Calu3 (cell line): ENCODE measurements around the gene RNLS. TPM values are rescaled to one million over a fixed set of nuclear protein-coding genes. Genes with fewer than 3 reads are reported as not detected.

Source experiments
- BruUV-seq: library from RNA; stranded (reverse); fragments of 400-500 nt; replicated peaks from 2 replicates; lab custom pipeline; 2021; lab: Mats Ljungman, UMichigan
- CTCF ChIA-PET: fragments of 300-600 bp; sonication (Branson Sonifier 250); formaldehyde crosslinking; loops from one replicate; lab custom pipeline; 2022; ENCODE audit warnings: antibody characterized with exemption; lab: Charles Lee
- DNase-seq: peaks from one replicate; pipeline ENCODE4 v3.0.0; 2022
- H3K27ac Mint-ChIP-seq: one replicate; pipeline ENCODE4 v1.8.0; 2022; ENCODE audit warnings: mixed read lengths; ENCODE audit not compliant: unreplicated experiment
- H3K27me3 Mint-ChIP-seq: one replicate; pipeline ENCODE4 v1.8.0; 2022; ENCODE audit warnings: mixed read lengths; ENCODE audit not compliant: unreplicated experiment
- H3K36me3 Mint-ChIP-seq: one replicate; pipeline ENCODE4 v1.8.0; 2022; ENCODE audit warnings: mild to moderate bottlenecking, moderate library complexity, mixed read lengths; ENCODE audit not compliant: insufficient read depth, unreplicated experiment
- H3K4me1 Mint-ChIP-seq: one replicate; pipeline ENCODE4 v1.8.0; 2022; ENCODE audit warnings: mild to moderate bottlenecking, low read depth, mixed read lengths; ENCODE audit not compliant: unreplicated experiment
- H3K4me3 Mint-ChIP-seq: one replicate; pipeline ENCODE4 v1.8.0; 2022; ENCODE audit warnings: mild to moderate bottlenecking, low read depth, moderate library complexity, mixed read lengths; ENCODE audit not compliant: unreplicated experiment
- H3K9me3 Mint-ChIP-seq: one replicate; pipeline ENCODE4 v1.8.0; 2022; ENCODE audit warnings: low read depth, mixed read lengths; ENCODE audit not compliant: unreplicated experiment
- intact Hi-C: fragments of 100-400 bp; cut with micrococcal nuclease; formaldehyde crosslinking; loops from one replicate; pipeline ENCODE4 v1.10.0; 2022; ENCODE audit not compliant: unreplicated experiment
- total RNA-seq: library from RNA; stranded (reverse); gene quantifications from 2 replicates; pipeline ENCODE4 v1.2.3, GENCODE V29; 2022
- TF ChIP-seq, protein P1 (sequence below): fragments of 200-600 bp; IDR thresholded peaks from one replicate; pipeline ENCODE4 v1.8.0; 2022; ENCODE audit warnings: antibody characterized with exemption; ENCODE audit not compliant: unreplicated experiment

RNLS gene
- total RNA-seq, 1 experiment from 2014 or later: 6.3 TPM

DNA sequence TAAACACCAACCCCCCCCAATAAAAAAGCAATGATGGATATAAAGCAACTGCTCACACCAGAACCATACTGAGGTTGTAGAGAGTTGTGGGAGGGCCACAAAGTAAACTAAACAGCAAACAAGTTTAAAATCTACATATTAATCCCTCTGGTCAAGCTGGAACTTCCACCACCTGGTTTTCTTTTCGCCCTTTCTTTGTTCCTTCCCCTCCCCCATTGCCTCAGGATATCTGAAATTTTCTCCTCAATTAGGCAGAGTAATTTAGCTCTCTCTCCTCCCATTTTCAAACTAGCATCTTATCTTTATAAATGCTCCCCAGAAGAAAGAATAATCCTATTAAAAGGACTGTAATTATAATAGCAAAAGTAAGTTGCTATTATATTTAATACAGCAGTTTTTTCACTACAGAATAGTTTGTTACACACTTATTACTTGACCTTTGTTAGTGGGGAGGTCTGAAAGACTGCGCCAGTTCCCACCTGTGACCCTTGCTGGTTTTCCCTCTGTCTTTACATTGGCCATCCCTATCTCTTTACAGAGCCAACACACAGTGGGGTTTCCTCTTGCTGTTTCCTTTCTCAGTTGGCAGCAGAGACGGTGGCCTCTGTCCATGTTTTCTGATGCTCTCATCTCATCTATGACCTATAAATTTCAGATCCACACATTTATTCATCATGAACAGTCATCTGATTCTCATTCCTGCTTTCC is 235.4 kb downstream of the RNLS start:
- BruUV-seq: no TSS peak
- Mint-ChIP-seq H3K9me3 (no peaks in the 10 kb centered on the region), H3K4me1 (no peaks in the 10 kb centered on the region), H3K36me3 (no peaks in the 10 kb centered on the region), H3K27ac (no peak overlapping the region), H3K27me3 (no peaks in the 10 kb centered on the region), H3K4me3 (no peak overlapping the region)
- intact Hi-C loops: no loop called here
- DNase-seq: no peak
- TF ChIP-seq, protein P1, sequence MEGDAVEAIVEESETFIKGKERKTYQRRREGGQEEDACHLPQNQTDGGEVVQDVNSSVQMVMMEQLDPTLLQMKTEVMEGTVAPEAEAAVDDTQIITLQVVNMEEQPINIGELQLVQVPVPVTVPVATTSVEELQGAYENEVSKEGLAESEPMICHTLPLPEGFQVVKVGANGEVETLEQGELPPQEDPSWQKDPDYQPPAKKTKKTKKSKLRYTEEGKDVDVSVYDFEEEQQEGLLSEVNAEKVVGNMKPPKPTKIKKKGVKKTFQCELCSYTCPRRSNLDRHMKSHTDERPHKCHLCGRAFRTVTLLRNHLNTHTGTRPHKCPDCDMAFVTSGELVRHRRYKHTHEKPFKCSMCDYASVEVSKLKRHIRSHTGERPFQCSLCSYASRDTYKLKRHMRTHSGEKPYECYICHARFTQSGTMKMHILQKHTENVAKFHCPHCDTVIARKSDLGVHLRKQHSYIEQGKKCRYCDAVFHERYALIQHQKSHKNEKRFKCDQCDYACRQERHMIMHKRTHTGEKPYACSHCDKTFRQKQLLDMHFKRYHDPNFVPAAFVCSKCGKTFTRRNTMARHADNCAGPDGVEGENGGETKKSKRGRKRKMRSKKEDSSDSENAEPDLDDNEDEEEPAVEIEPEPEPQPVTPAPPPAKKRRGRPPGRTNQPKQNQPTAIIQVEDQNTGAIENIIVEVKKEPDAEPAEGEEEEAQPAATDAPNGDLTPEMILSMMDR: no peak
- CTCF ChIA-PET: no interaction called here

DNA sequence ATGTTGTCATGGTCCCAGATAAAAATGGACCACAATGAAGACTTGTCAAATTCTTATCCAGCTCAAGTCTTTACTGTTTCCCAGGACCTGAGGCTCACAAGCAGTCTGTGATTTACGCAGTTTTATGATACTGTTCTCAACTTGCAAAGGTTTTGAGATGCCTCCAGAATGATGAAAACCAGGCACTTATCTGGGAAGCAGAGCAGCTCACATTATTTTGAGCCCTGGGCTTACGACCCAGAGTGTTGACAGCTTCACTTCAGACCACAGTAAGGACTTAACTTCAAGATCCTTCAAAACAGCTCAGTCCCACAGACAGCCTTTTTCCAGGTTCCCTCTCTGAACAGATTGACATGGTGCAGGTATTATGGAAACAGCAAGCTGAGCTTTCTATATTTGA is 236.1 kb downstream of the RNLS start:
- no TSS peak for BruUV-seq
- no peaks in the 10 kb centered on the region for H3K9me3 Mint-ChIP-seq
- H3K27ac Mint-ChIP-seq: no peak overlapping the region
- DNase-seq: no peak
- H3K4me3 Mint-ChIP-seq: no peak overlapping the region
- intact Hi-C loops: no loop called here
- no peaks in the 10 kb centered on the region for H3K36me3 Mint-ChIP-seq
- TF ChIP-seq, protein P1: no peak
- CTCF ChIA-PET: no interaction called here
- H3K27me3 Mint-ChIP-seq: no peaks in the 10 kb centered on the region
- H3K4me1 Mint-ChIP-seq: no peaks in the 10 kb centered on the region

DNA sequence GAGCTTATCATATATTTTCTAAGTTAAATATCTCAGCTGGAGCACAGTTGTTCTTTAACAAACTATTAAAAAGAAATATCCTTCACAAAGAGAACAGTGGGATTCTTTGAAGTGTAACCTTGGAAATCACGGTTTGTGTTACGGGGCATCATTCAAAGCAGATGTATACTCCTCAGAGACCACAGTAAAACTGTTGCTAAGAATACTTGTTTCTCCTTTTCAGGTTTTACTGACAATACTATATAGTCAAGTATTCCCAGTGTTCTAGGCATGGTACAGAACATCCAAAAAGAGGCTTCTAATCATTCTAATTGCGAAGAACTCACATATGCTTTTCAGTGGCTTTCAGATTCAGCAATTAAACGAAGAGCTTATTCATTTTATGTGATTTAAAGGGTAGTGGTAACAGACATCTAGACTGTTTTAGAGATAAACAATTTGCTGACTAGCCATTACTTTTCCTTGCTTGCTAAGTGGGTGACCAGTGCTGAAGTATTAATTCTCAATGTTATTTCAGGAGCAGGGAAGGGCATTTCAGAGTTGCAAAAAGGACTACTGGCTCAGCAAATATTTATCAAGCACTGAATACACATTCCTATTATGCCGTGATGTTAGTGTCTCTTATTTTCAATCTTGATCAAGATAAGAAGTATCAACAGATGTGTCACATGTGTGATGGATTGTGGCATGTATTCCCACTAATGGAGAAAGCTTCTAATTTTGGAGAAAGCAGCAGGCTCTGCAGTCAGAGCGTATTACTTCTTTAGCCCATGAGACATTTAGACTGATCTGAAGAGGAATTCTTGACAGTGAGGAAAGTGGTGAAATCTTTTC is 236.8 kb downstream of the RNLS start:
- no peak for DNase-seq
- H3K4me3 Mint-ChIP-seq: no peak overlapping the region
- no peak overlapping the region for H3K27ac Mint-ChIP-seq
- TF ChIP-seq, protein P1: no peak
- BruUV-seq: no TSS peak
- H3K9me3 Mint-ChIP-seq: no peaks in the 10 kb centered on the region
- no peaks in the 10 kb centered on the region for H3K36me3 Mint-ChIP-seq
- CTCF ChIA-PET: no interaction called here
- no peaks in the 10 kb centered on the region for H3K4me1 Mint-ChIP-seq
- intact Hi-C loops: no loop called here
- no peaks in the 10 kb centered on the region for H3K27me3 Mint-ChIP-seq

DNA sequence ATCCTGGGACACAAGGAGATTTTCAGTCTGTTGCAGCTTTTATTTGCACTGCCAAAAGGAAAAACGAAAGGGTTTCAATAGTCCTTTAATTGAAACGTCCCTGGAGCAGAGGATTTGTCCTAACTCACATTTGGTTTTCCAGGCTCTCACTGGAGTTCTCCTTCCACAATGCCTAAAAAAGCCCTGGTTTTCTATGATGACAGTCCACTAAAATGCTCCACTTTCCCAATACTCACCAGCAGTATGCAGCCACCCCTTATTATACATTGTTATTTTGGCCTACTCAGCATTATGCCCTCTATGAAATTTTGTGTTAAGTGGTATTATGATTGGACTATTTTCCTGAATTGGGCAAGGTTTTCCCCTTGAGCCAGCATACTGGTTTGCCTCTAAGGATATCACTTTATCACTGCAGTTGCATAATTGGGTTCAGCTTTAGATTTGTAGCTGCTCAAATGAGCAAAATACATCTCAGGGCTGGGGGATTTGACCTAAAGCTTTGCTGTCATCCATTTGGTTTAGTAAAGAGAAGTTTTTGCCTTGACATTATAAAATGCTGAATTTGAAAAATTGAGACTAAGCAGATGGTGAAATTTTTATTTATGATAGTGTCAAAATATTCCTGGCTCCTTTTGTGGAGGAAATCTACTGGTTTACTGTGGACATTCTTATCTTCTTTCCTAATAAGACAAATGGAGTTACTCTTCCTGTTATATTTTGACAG is 239.2 kb downstream of the RNLS start:
- CTCF ChIA-PET: no interaction called here
- no peak for DNase-seq
- H3K4me3 Mint-ChIP-seq: no peak overlapping the region
- no TSS peak for BruUV-seq
- no peaks in the 10 kb centered on the region for H3K36me3 Mint-ChIP-seq
- no peak overlapping the region for H3K27ac Mint-ChIP-seq
- H3K27me3 Mint-ChIP-seq: no peaks in the 10 kb centered on the region
- intact Hi-C loops: no loop called here
- TF ChIP-seq, protein P1: no peak
- H3K9me3 Mint-ChIP-seq: no peaks in the 10 kb centered on the region
- no peaks in the 10 kb centered on the region for H3K4me1 Mint-ChIP-seq
